Activated CD4-positive, CD25-positive, alpha-beta regulatory T cell treated with anti-CD3 and anti-CD28 coated beads, Interleukin-2, amount 50 U/mL, for 16 hours (primary cell): ENCODE measurements around the gene CAMSAP3.
"Not testable (repeated sequence)": the region's sequence is repeated elsewhere in the genome, so short reads cannot be mapped to it uniquely, and the experiment has no call there.

Source experiments
- DNase-seq: peaks from one replicate; pipeline ENCODE4 v3.0.0-alpha.2; 2020; ENCODE audit warnings: low read depth, low spot score

Gene CAMSAP3

GRCh38 chr19:7629347-7630054 is 33.8 kb downstream of the CAMSAP3 start, which contains the start of the genes PET100 and XAB2:
Gene PET100, plus strand, starts transcription at chr19:7629793. Its CDS starts 41 bp downstream, at chr19:7629834.
Gene XAB2, minus strand, starts transcription at chr19:7629545. Its CDS starts 18 bp downstream, at chr19:7629527.
- DNase-seq: peak; percentile 93

DNA sequence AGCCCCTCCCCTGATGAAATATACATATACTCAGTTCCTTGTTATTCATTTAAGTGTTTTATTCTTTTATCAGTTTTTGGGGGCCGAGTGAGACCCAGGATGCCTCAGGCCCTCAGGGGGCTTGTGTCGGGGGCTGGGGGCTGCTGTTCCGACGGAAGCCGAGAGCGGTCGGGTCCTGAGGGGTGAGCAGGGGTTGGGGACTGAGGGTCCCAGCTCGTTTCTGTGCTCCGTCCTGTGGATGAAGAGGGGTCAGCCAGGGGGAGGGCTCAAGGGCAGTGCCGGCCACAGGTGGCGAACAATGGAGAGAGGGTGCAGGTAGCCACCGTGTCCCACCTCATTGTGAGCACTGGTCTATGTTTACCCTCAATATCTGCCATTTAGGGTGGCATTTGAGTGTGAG is 35.9 kb downstream of the CAMSAP3 start:
- DNase-seq: no peak

GRCh38 chr19:7632340-7633203 is 36.9 kb downstream of the CAMSAP3 start:
- no peak for DNase-seq

DNA sequence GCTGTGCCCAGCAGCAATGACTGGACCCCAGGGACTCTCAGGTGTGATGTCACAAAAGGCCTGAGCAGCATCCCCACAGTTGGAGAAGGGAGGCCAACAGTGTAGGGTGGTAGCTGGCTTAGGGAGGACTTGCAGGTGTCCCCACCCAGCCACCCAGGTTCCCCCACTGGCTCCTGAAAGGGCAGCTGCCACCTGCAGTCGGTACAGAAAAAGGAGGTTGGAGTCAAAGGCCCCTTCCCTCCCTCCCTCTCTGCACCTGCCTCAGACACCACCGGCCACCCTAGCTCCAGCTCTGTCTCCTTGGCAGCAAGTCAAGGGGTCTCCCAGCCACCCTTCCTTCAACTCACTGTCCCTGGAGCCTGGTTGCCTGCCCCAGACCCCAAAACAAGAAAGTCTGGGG is 38.0 kb downstream of the CAMSAP3 start, which contains the start of gene PCP2:
Gene PCP2, minus strand, starts transcription at position 22 of the 400 bp plus-strand sequence. CDS start 262 bp downstream, outside the sequence.
- no peak for DNase-seq

DNA sequence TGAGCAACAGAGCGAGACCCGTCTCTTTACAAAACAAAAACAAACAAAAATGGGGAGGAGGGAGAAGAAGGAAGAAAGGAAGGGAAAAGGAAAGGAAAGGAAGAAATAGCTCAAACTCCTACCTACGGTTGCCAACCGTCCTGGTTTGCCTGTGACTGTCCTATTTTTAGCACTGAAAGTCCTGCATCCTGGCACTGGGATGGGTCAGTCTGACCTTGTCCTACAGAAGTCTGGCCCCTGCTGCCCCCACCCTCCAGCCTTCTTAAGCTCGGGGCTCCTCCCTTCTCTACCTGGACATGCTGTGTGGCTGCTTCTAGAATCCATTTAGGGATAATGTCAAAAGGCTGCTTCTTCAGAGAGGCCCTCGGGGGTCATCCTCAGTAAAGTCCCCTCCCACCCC is 40.0 kb downstream of the CAMSAP3 start:
- no peak for DNase-seq

DNA sequence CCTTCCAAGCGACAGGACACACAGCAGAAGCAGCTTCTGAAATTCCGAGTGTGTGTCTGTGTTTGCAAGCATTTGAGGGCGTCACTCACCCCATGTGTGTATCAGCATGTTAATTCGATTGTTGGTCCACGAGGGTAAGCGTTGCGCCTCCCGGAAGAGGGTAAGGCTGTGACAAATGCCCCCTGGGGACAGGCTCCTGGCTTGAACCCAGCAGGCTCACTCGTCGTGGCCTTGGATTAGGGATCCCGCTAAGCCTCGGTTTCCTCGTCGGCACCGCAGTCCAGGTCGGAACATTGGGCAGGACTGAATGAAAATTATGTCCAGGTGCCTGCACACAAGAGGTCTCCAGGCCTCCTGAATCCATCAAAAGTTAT is 40.6 kb downstream of the CAMSAP3 start:
- no peak for DNase-seq

DNA sequence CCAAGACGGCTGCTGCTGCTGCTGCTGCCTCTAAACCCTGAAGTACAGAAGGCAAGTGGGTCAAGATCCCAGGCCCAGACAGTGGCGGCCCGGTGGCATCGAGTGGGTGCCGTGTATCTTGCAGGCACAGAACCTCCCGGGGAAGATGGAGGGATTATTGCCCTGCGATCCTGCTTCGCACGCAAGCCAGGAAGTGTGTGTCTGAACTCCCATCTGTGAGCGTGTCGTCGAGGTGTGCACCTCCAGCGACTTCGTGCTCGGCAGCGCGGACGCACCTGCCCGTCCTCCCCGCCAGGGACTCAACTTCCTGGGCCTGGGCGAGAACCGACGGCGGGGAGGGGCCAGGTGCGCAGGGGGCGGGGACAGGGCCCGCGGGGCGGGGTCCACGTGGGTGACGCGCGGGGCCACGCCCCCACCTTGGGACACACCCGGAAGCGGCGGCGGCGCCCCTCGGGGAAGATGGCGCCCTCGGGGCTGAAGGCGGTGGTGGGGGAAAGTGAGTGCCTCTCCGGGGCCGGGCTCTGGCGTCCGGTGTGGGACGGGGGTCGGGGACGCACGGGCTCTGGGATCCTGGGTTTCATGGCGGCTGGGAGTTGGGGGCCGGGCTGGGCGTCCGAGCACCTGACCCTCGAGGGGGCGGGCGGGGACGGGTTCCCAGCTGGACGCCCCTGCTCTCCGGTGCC is 41.2 kb downstream of the CAMSAP3 start, which contains the start of gene STXBP2:
Gene STXBP2, plus strand, starts transcription at position 420 of the 683 bp plus-strand sequence. Its CDS starts 40 bp downstream, at position 460.
- peak; percentile 85 for DNase-seq

DNA sequence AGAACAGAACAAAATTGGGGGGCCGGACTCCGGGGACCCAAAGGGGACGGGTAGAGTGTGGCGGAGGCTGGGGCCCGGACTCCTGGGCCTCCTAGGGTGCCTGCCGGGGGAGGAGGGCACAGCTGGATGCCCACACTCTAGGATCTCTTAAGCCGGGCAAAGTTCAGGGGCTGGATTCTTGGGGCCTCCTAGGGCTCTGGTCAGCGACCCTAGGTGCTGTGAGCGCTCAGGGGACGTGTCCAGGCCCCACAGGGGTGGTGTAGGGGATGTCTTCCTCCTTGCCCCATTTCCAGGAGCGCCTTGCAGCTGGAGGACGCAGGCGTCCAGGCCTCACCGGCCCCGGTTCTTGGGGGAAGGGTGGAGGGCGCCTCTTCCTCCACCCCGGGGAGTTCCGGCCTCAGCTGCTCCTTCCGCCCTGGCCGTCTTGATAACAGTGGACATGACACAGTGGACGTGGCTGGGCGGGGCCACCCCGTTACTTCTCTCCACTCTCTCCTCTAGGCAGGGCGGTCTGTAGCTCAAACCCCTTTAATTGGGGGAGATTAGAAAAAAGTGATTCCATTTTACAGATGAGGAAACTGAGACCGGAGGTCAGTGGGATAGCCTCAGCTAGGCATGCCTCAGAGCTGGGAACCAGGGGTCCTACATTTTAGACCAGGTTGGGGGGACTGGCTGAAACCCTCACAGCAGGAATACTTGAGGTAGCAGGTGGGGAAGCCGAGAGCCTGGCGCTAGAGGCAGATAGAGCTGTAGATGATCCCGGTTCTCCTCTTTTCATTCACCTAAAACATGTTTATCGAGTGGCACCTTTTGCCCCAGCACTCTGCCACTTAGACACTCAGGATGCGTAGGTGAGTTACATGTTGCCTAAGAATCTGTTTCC is 42.0 kb downstream of the CAMSAP3 start:
- DNase-seq: no peak

GRCh38 chr19:7638802-7639465 is 43.3 kb downstream of the CAMSAP3 start:
- DNase-seq: no peak

DNA sequence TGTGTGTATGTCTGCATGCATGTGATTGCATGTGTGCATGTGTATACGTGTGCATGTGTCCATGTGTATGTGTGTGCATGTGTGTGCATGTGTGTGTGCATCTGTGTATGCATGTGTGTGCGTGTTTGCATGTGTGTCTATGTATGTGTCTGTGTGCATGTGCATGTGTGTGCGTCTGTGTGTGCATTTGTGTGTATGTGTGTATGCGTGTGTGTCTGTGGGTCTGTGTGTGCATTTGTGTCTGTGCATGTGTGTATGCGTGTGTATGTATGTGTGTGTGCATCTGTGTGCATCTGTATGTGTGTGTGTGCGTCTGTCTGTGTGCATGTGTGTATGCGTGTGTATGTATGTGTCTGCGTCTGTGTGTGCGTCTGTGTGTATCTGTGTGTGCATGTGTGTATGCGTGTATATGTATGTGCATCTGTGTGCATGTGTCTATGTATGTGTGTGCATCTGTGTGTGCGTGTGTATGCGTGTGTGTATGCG is 44.2 kb downstream of the CAMSAP3 start:
- DNase-seq: no peak

GRCh38 chr19:7640803-7641202 is 45.1 kb downstream of the CAMSAP3 start:
- no peak for DNase-seq

DNA sequence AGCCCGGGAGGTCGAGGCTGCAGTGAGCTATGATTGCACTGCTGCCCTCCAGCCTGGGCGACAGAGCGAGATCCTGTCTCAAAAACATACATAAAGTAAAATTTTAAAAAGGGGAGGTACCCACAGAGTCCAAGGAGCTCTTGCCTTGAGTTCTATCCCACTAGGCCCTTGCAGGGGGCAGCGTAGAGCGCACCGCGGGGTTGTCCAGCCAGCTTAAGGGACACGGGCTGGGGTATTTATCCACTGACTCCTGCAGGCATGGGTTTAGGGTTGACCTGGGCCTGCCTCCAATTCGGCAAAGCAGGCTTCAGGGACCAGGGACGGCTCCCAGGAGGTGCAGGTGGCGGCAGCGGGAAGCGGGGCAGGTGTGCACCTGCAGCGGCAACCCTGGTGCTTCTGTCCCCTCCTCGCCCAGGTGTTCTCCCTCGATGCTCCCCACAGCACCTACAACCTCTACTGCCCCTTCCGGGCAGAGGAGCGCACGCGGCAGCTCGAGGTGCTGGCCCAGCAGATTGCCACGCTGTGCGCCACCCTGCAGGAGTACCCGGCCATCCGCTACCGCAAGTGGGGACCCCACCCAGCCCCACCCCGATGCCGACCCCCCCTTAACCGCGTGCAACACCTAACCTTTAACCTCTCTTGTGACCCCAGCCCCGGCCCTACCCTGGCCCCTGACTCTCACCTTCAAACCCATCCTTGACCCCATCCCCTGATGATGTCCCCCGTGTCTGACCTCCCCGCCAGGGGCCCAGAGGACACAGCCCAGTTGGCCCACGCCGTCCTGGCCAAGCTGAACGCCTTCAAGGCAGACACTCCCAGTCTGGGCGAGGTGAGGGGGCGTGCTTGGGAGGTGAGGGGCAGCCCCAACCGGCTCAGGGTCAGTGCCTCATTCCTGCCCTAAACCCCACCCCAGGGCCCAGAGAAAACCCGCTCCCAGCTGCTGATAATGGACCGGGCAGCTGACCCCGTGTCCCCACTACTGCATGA is 45.9 kb downstream of the CAMSAP3 start:
- DNase-seq: no peak

GRCh38 chr19:7642295-7643030 is 46.8 kb downstream of the CAMSAP3 start:
- DNase-seq: no peak

GRCh38 chr19:7643031-7643415 is 47.4 kb downstream of the CAMSAP3 start:
- no peak for DNase-seq

GRCh38 chr19:7643629-7644549 is 48.2 kb downstream of the CAMSAP3 start:
- DNase-seq: not testable (repeated sequence)

DNA sequence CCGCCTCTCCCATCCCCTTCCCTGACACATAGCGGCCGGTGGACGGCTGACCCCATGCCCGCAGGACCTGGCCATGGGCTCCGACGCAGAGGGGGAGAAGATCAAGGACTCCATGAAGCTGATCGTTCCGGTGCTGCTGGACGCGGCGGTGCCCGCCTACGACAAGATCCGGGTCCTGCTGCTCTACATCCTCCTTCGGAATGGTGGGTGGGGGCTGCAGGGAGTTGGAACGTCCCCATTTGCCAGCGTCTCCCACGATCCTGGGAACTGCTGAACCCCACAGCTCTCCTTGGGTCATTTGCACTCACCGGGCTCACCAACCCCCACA is 48.9 kb downstream of the CAMSAP3 start:
- DNase-seq: no peak

DNA sequence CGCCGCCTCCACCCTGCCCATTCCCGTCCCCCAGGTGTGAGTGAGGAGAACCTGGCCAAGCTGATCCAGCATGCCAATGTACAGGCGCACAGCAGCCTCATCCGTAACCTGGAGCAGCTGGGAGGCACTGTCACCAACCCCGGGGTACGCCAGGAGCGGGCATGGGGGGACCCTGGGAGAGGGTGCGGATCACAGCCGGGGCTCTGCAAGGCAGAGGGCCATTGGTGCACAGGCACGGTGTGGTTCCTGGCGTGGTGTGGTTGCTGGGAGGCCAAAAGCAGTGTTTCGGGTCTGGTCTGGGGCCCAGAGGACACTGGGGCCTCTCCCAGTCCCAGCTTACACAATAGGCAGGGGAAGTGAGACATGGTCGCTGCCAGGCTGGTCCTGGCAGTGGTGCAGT is 49.5 kb downstream of the CAMSAP3 start:
- DNase-seq: no peak
